Left lobe of liver (tissue), 2 donors: ENCODE data around the gene MOG. TPM values are rescaled to one million over a fixed set of nuclear protein-coding genes. Genes with fewer than 3 reads are reported as not detected.

Experiments used
- ATAC-seq: fragments of 200-7000 bp; cut with Tn5 transposase; one replicate; pipeline ENCODE4 v1.9.1; 2020; ENCODE audit warnings: mild to moderate bottlenecking, moderate library complexity
- DNase-seq: peaks from one replicate; pipeline ENCODE4 v3.0.0-alpha.2; 2020; ENCODE audit warnings: low spot score
- total RNA-seq: library from RNA; stranded (reverse); gene quantifications from one replicate; pipeline ENCODE4 v1.2.1, GENCODE V29; 2021
- donor health status: DM: no; HTN: no; CAD: no; lungs with moderate emphysema.
- donor health status: DM: no; HTN: yes; CAD: no.

Gene MOG
- not detected for total RNA-seq

DNA sequence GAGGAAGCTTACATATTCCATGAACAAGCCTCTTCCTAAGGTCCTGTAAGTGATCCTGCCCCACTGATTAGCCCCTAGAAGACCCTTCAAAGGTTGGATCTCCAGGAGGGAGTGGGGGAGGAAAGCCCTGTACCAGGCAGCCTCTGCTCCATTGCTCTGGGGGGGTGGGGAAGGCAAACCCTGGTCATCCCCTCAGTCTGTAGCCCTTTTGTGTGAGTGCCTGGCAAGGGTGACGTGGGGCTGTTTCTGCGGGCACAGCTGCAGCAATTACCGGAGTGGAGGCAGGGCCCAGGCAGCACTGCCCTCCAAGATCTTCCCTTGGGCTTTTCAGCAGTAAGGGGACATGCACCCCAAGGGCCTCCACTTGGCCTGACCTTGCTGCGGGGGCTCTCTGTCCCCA lies at the start of gene MOG:
Gene MOG (plus strand): TSS at position 295 of the 400 bp plus-strand sequence. CDS start 118 bp downstream, outside the sequence.
- ATAC-seq: no peak

DNA sequence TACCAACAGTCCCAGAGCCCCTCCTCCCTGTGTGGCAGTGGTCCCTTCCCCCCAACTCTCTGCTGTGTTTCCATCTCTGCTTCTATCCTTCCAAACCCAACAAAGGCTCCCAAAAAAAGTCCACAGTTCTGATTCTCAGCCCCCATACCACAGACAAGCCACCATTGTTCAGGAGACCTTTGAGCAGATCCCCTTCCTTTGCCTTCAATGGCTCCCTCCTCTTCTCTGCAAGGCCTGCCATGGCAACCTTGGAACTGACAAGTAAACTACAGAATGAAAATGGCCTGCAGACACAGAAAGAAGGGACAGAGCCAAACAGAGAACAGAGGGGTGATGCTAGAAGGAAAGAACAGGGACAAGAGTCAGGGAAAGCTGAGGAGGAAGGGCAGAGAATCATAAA lies 48.8 kb upstream of the MOG start:
- no peak for ATAC-seq
- no peak for DNase-seq

More for the DNA sequence above, at the start of gene MOG:
- no peak for DNase-seq

DNA sequence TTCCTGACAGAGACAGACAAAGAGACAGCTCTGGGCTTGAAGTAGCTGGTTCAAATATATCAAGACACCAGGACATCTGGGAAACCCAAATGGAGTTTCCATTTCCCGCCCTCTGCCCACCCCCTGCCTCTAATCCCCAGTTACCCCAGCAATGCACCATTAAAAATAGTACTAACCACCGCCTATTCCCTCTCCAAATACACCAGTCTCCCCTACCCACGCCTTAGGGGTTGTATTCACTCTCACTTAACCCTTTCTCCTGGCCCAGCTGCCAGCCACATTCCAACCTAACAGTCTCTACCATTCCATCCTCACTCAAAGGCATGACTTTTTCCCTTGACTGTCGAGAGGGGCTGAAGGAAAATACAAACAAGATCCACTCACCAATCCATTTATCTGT lies 46.4 kb upstream of the MOG start:
- DNase-seq (no peak), ATAC-seq (no peak)

GRCh38 chr6:29611426-29611825 lies 45.5 kb upstream of the MOG start:
- DNase-seq: no peak
- ATAC-seq: no peak

GRCh38 chr6:29617782-29618554 lies 38.9 kb upstream of the MOG start:
- no peak for ATAC-seq

DNA sequence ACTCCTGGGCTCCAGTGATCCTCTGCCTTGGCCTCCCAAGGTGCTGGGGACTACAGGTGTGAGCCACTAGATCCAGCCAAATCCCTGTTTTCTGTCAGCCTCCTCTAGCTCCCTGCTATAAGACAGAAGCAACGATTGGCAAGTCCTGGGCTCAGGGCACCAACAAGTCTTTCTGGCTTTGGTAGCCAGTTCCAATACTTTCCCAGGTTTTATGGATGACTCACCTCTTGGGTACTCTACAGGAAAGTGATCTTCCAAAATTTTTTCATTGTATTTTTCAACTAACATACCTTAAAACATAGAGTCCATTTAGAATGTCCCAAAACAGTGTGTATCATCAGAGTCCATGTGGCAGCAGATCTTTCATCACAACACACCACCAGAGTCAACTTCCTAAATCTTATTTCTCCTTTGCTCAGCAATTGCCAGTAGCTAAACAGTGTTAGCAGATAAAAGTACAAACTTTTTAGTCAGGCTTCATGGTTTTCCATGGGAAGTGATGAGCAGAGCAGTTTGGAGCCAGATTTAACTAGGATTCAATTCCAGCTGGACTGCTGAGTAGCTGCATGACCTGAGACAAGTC lies 37.2 kb upstream of the MOG start:
- no peak for ATAC-seq

More at GRCh38 chr6:29617782-29618554, 38.9 kb upstream of the MOG start:
- DNase-seq: no peak

DNA sequence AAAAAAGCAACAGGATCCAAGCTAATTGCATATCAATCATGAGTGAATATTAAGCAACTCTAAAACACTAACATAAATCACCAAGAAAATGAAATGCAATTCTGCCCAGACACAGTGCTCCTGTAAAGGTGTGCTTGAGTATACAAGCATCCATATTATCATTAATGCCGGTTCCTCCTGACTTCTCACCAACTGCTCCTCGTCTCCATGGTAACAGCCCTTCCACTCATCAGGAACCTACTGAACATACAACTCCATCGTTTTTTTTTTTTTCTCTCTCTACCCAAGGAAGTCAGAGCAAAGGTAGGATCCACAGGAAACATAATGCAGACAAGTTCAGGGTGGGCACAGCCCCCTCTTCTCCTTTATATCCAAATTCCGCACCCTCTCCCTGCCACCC lies 36.3 kb upstream of the MOG start:
- DNase-seq (no peak), ATAC-seq (no peak)

More for the DNA sequence above, 37.2 kb upstream of the MOG start:
- DNase-seq: no peak

- ATAC-seq (no peak), DNase-seq (no peak)
Observed at GRCh38 chr6:29624520-29624961, 32.4 kb upstream of the MOG start.

GRCh38 chr6:29625337-29625930 lies 31.5 kb upstream of the MOG start:
- ATAC-seq (no peak), DNase-seq (no peak)

GRCh38 chr6:29626948-29627754 lies 29.7 kb upstream of the MOG start:
- ATAC-seq (no peak), DNase-seq (no peak)

DNA sequence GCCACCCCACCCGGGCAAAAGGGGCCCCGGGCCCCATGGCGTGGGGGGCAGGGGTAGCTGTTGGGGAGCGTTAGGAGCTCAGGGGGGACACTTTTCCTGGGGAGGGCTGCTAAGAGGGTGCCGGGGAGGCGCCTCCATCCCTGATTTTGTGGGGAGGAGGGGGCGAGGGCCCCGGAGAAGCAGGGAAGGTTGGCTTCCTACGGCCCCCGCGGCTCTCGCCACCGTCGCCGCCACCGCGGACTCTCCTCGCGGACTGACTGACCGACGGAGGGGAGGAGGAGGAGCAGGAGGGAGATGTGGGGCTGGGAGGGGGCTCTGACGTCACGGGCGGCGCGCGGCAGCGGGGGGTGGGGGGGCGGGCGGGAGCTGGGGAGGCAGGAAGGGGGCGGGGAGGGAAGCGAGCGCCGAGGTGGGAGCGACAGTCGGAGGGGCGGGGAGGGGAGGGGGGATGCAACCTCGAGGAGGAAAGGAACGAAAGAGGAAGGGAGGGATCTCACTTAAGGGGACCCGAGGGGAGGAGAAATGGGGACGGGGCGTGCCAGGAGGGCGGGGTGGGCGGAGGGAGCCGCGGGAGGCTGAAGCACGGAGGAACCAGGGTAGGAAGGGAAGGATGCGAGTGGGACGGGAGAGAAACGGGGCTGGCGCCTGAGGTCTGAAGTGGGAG lies 29.0 kb upstream of the MOG start:
- peak; percentile 39 for ATAC-seq
- DNase-seq: no peak

DNA sequence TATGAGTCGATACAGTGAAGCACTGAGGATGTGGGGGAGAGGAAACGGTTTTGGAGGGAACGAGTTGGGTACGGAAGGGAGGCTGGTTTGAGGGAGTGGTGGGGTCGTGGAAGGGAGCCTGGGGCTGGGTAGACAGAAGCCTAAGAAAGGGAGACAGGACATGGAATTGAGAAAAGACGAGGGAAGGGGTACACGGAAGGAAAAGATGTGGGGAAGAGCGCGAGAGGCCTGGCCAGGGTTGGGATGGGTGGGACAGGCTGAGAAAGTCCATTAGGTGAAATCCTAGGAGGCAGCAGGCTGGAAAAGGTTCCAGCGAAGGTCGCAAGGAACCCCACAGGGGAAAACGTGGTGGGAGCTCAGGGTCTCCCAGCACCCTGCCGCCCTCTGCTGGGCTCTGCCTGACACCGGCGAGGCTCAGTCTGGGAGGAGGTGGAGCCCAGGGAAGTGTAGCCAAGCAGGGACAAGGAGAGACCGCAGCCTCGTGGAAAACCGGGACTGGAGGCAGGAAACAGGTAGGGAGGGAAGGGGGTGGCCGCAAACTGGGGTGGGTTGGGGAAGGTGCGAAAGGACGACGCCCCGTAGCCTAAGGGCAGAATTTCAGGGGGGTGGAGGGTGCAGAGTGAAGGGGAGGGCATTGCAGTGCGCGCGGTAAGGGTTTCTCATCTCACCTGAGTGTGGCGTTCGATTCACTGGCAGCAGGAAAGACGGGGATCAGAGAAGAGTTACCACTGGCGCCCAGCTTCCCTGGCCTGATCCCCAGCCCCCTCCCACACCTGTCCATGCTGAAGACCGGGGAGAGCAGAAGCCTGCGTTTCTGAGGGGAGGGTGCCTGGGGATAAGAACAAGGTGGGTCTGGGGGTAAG lies 28.2 kb upstream of the MOG start:
- DNase-seq (no peak), ATAC-seq (peak; percentile 73)

DNA sequence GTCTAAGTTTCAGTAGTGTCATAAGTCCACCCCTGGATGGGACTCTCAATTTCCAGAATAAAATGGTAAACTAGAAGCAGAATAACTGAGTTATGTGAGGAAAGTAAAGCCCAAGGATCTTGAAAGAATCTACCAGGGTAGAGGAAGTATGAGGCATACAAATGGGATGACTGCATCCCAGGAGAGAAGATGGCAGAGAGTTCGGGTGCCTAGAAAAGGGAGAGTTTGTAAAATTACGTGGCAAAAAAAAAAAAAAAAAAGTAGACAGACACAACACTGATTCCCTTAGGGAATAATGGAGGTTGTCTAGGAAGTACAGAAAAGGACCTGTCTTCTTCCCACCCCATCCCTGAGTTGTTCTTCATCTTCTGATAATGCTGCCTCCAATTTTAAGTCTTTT lies 27.3 kb upstream of the MOG start:
- DNase-seq: no peak
- ATAC-seq: no peak

GRCh38 chr6:29630315-29630714 lies 26.6 kb upstream of the MOG start:
- no peak for DNase-seq
- ATAC-seq: no peak

- DNase-seq (no peak), ATAC-seq (no peak)
Observed at GRCh38 chr6:29631209-29631810, 25.6 kb upstream of the MOG start.

- DNase-seq (no peak), ATAC-seq (peak; percentile 29)
Observed at GRCh38 chr6:29631860-29632731, 24.8 kb upstream of the MOG start.

GRCh38 chr6:29632789-29633533 lies 23.9 kb upstream of the MOG start, which contains the start of gene GABBR1:
Gene GABBR1 (minus strand): TSS chr6:29633183. CDS start chr6:29632385, 798 bp downstream.
- ATAC-seq (peak; percentile 85), DNase-seq (peak; percentile 59)

GRCh38 chr6:29633534-29633905 lies 23.4 kb upstream of the MOG start:
- ATAC-seq: peak; percentile 4

More at GRCh38 chr6:29633534-29633905, 23.4 kb upstream of the MOG start:
- no peak for DNase-seq
